Prostate gland (tissue), 2 donors: ENCODE measurements around the gene POLA2.

Experiments used
- CTCF ChIP-seq, 4 experiments: fragments of 200-600 bp in 2 of 4; fragments of 450-650 bp in 2 of 4; sonication (generic) in 2 of 4; IDR thresholded peaks; 1 replicate in 3 of 4; 2 replicates in 1 of 4; pipeline ENCODE4 v1.5.1; 2016 to 2019; ENCODE audit warnings: antibody characterized with exemption in 4 of 4, mild to moderate bottlenecking in 2 of 4, moderate library complexity in 2 of 4
- POLR2AphosphoS5 ChIP-seq: sonication (generic); formaldehyde crosslinking; IDR thresholded peaks from one replicate; pipeline ENCODE4 v1.6.1; 2017; ENCODE audit warnings: antibody characterized with exemption

- TF ChIP-seq CTCF (IDR thresholded peaks at IDR 0.05) (no peak), POLR2AphosphoS5 (no peak)
These were observed 43.3 kb upstream of the POLA2 start for GRCh38 chr11:65218446-65218845.
